Smooth muscle cell (in vitro differentiated cells): Measurements from ENCODE around the gene SORCS2. TPM values are rescaled to one million over a fixed set of nuclear protein-coding genes. Genes with fewer than 3 reads are reported as not detected.
"Not testable (repeated sequence)": the region's sequence is repeated elsewhere in the genome, so short reads cannot be mapped to it uniquely, and the experiment has no call there.

ENCODE experiments used
- DNase-seq: peaks from one replicate; lab custom pipeline; 2025; ENCODE audit not compliant: unreplicated experiment; lab: John Stamatoyannopoulos, UW
- H2AFZ ChIP-seq: fragments of 200-600 bp; sonication (generic); 2 replicates; pipeline ENCODE4 v1.6.0; 2016; ENCODE audit warnings: antibody characterized with exemption, low read depth, mild to moderate bottlenecking
- H3F3A ChIP-seq: fragments of 200-600 bp; sonication (generic); 2 replicates; pipeline ENCODE4 v1.6.0; 2017; ENCODE audit warnings: antibody characterized with exemption, low read depth
- H3K27ac ChIP-seq: fragments of 200-600 bp; sonication (generic); 2 replicates; pipeline ENCODE4 v1.5.1; 2016; ENCODE audit warnings: low read depth, mild to moderate bottlenecking
- H3K27me3 ChIP-seq: fragments of 200-600 bp; sonication (generic); 2 replicates; pipeline ENCODE4 v1.6.1; 2016; ENCODE audit warnings: low read depth, mild to moderate bottlenecking
- H3K36me3 ChIP-seq: fragments of 200-600 bp; sonication (generic); 2 replicates; pipeline ENCODE4 v1.5.1; 2016; ENCODE audit warnings: low read depth
- H3K4me1 ChIP-seq: fragments of 200-600 bp; sonication (generic); 2 replicates; pipeline ENCODE4 v1.5.1; 2016; ENCODE audit warnings: low read depth
- H3K4me2 ChIP-seq: fragments of 200-600 bp; sonication (generic); 2 replicates; pipeline ENCODE4 v1.6.0; 2016; ENCODE audit warnings: mild to moderate bottlenecking
- H3K4me3 ChIP-seq: fragments of 200-600 bp; sonication (generic); 2 replicates; pipeline ENCODE4 v1.5.1; 2016; ENCODE audit warnings: mild to moderate bottlenecking
- H3K79me2 ChIP-seq: fragments of 200-600 bp; sonication (generic); 2 replicates; pipeline ENCODE4 v1.6.0; 2016; ENCODE audit warnings: low read depth, mild to moderate bottlenecking
- H3K9ac ChIP-seq: fragments of 200-600 bp; sonication (generic); 2 replicates; pipeline ENCODE4 v1.6.0; 2016; ENCODE audit warnings: low read depth
- H3K9me3 ChIP-seq: fragments of 200-600 bp; sonication (generic); replicated peaks from 2 replicates; pipeline ENCODE4 v1.5.1; 2016; ENCODE audit warnings: low read depth
- H4K20me1 ChIP-seq: fragments of 200-600 bp; sonication (generic); 2 replicates; pipeline ENCODE4 v1.6.0; 2016; ENCODE audit warnings: low read depth
- CTCF ChIP-seq: fragments of 200-600 bp; sonication (generic); IDR thresholded peaks from 2 replicates; pipeline ENCODE4 v1.5.1; 2017; ENCODE audit warnings: borderline replicate concordance, mild to moderate bottlenecking, antibody characterized with exemption; ENCODE audit not compliant: insufficient read depth, poor library complexity, severe bottlenecking
- WGBS: methylation state at CpG from one replicate; pipeline ENCODE4 v1.1.7; 2016; ENCODE audit warnings: low lambda C conversion rate; 5-methylcytosine and 5-hydroxymethylcytosine counted together
- polyA plus RNA-seq: library from polyadenylated mRNA; unstranded; fragments of >200 nt; fragmentation: Nextera tagmentation; extraction: Ambion mirVana; gene quantifications from 2 replicates; pipeline ENCODE4 v1.2.1, GENCODE V29; 2016
- total RNA-seq: library from RNA; depleted of rRNA; stranded (reverse); fragments of >200 nt; gene quantifications from 2 replicates; pipeline ENCODE4 v1.2.3, GENCODE V29; 2014

The SORCS2 gene
- total and polyA plus RNA-seq, 2 experiments from 2014 or later: 5.2 to 9.3 TPM

- no peaks in the 10 kb centered on the region for H4K20me1 ChIP-seq
- 78% methylated on average over 5 of the region's 5 CpGs for whole genome bisulfite sequencing
- no peaks in the 10 kb centered on the region for H3K36me3 ChIP-seq
- H3K9ac ChIP-seq: no peak overlapping the region
- no peak for TF ChIP-seq CTCF
- DNase-seq: no peak
- no peak overlapping the region for H3K4me3 ChIP-seq
- peaks cover 1% of the 10 kb centered on the region for H3K4me1 ChIP-seq
- no peaks in the 10 kb centered on the region for H3K79me2 ChIP-seq
- peaks cover 4% of the 10 kb centered on the region for H3K27me3 ChIP-seq
- H3K27ac ChIP-seq: no peak overlapping the region
- no peaks in the 10 kb centered on the region for H3F3A ChIP-seq
- H3K9me3 ChIP-seq: no peaks in the 10 kb centered on the region
- H2AFZ ChIP-seq: no peak overlapping the region
- no peak overlapping the region for H3K4me2 ChIP-seq
These were observed 258.6 kb downstream of the SORCS2 start for GRCh38 chr4:7450775-7451433.

GRCh38 chr4:7451434-7451789, 259.1 kb downstream of the SORCS2 start:
- Histone ChIP-seq H3K9me3 (no peaks in the 10 kb centered on the region), H3K27me3 (peaks cover 4% of the 10 kb centered on the region), H3K9ac (no peak overlapping the region), H3K36me3 (no peaks in the 10 kb centered on the region), H4K20me1 (no peaks in the 10 kb centered on the region), H3F3A (no peaks in the 10 kb centered on the region), H2AFZ (no peak overlapping the region), H3K27ac (no peak overlapping the region), H3K4me2 (no peak overlapping the region), H3K4me3 (no peak overlapping the region), H3K79me2 (no peaks in the 10 kb centered on the region), H3K4me1 (no peaks in the 10 kb centered on the region)
- DNase-seq: no peak
- WGBS: 86% methylated on average over 2 of the region's 2 CpGs
- TF ChIP-seq CTCF: no peak

- H3K36me3 ChIP-seq: no peaks in the 10 kb centered on the region
- 85% methylated on average over 6 of the region's 6 CpGs for WGBS
- no peak overlapping the region for H3K4me3 ChIP-seq
- H2AFZ ChIP-seq: no peak overlapping the region
- no peak overlapping the region for H3K27ac ChIP-seq
- H3F3A ChIP-seq: no peaks in the 10 kb centered on the region
- H3K9ac ChIP-seq: no peak overlapping the region
- no peaks in the 10 kb centered on the region for H3K79me2 ChIP-seq
- no peaks in the 10 kb centered on the region for H3K9me3 ChIP-seq
- DNase-seq: no peak
- H3K4me2 ChIP-seq: no peak overlapping the region
- H4K20me1 ChIP-seq: no peaks in the 10 kb centered on the region
- no peaks in the 10 kb centered on the region for H3K4me1 ChIP-seq
- H3K27me3 ChIP-seq: peaks cover 4% of the 10 kb centered on the region
- TF ChIP-seq CTCF: no peak
These were observed 259.5 kb downstream of the SORCS2 start for GRCh38 chr4:7451800-7452199.

- not testable (repeated sequence) for H3K79me2 ChIP-seq, H3K4me2 ChIP-seq, H3K4me3 ChIP-seq, H4K20me1 ChIP-seq, H3F3A ChIP-seq, H2AFZ ChIP-seq, DNase-seq, H3K27ac ChIP-seq, H3K27me3 ChIP-seq, H3K9me3 ChIP-seq, H3K9ac ChIP-seq, H3K4me1 ChIP-seq, H3K36me3 ChIP-seq
- WGBS: 85% methylated on average over 8 of the region's 9 CpGs
These were observed 260.5 kb downstream of the SORCS2 start for GRCh38 chr4:7452802-7453201.
